ENCODE data around the gene C18orf63.
A peak's percentile ranks its signal among the peaks of the same experiment; 100 is the strongest.

C18orf63 gene

GRCh38 chr18:74368901-74369705, 53.5 kb downstream of the C18orf63 start:
- DNase-seq (ENCODE audit: low read depth in 2 of 2) = no peak
- no peak for TF ChIP-seq CTCF (IDR thresholded peaks at IDR 0.05; ENCODE audit: low read depth, low read length)
- H3K4me3 ChIP-seq (replicated peaks in 1 of 2; ENCODE audit: low read depth in 2 of 2, low read length in 2 of 2) = no peak overlapping the region

GRCh38 chr18:74370115-74370514, 54.5 kb downstream of the C18orf63 start:
- TF ChIP-seq CTCF (IDR thresholded peaks at IDR 0.05; ENCODE audit: low read depth, low read length) = no peak
- DNase-seq (ENCODE audit: low read depth in 2 of 2) = peak in 1 of 2 donors; percentile 20
- H3K4me3 ChIP-seq (replicated peaks in 1 of 2; ENCODE audit: low read depth in 2 of 2, low read length in 2 of 2) = no peak overlapping the region

GRCh38 chr18:74373428-74373827, 57.8 kb downstream of the C18orf63 start:
- H3K4me3 ChIP-seq (replicated peaks in 1 of 2; ENCODE audit: low read depth in 2 of 2, low read length in 2 of 2) = no peak overlapping the region
- TF ChIP-seq CTCF (IDR thresholded peaks at IDR 0.05; ENCODE audit: low read depth, low read length) = no peak
- DNase-seq (ENCODE audit: low read depth in 2 of 2) = no peak

GRCh38 chr18:74375999-74376398, 60.4 kb downstream of the C18orf63 start:
- peak in 1 of 2 donors; percentile 5 for DNase-seq (ENCODE audit: low read depth in 2 of 2)
- no peak overlapping the region for H3K4me3 ChIP-seq (replicated peaks in 1 of 2; ENCODE audit: low read depth in 2 of 2, low read length in 2 of 2)
- no peak for TF ChIP-seq CTCF (IDR thresholded peaks at IDR 0.05; ENCODE audit: low read depth, low read length)

- no peak overlapping the region for H3K4me3 ChIP-seq (replicated peaks in 1 of 2; ENCODE audit: low read depth in 2 of 2, low read length in 2 of 2)
- no peak for TF ChIP-seq CTCF (IDR thresholded peaks at IDR 0.05; ENCODE audit: low read depth, low read length)
- DNase-seq (ENCODE audit: low read depth in 2 of 2) = no peak
These were observed 60.9 kb downstream of the C18orf63 start for GRCh38 chr18:74376523-74376922.

GRCh38 chr18:74377776-74378175, 62.1 kb downstream of the C18orf63 start:
- no peak for DNase-seq (ENCODE audit: low read depth in 2 of 2)
- TF ChIP-seq CTCF (IDR thresholded peaks at IDR 0.05; ENCODE audit: low read depth, low read length) = no peak
- H3K4me3 ChIP-seq (replicated peaks in 1 of 2; ENCODE audit: low read depth in 2 of 2, low read length in 2 of 2) = no peak overlapping the region

All from cardiac fibroblast (primary cell).